Superior temporal gyrus (tissue), 1 donor: Measurements from ENCODE around the gene MRTFA.
"Not testable (repeated sequence)": the region's sequence is repeated elsewhere in the genome, so short reads cannot be mapped to it uniquely, and the experiment has no call there.

Experiments
- DNase-seq: peaks from one replicate; pipeline ENCODE4 v3.0.0-alpha.2; 2016; ENCODE audit errors: extremely low spot score

MRTFA gene

DNA sequence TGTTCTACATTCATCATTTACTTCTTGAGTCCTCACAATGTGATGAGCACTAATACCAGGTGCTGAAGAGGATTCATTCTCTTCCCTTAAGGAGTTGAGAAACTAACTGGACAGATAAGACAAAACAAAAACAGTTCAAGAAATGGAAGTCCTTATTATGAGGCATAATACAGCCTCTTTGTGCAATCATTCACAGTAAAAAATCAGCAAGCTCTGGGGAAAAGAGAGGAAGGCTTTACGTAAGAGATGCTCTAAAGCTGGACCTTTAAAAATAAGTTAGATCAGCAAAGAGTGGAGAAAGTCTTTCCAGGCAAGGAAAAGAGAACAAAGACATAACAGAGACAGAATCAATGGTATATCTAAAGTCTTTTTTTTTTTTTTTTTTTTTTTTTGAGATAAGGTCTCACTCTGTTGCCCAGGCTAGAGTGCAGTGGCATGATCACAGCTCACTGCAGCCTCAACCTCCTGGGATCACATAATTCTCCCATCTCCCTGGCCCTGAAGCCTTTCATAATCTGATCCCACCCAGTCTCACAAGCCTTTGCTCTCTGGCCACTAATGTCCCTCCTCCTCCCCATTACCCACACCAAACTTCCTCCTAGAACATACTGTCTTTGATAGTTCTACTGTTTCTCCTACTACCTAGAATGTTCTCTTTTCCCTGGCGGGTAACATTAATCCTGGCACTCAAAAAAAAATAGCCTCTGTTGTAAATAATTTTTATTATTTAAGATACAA lies 40.9 kb downstream of the MRTFA start:
- no peak for DNase-seq

DNA sequence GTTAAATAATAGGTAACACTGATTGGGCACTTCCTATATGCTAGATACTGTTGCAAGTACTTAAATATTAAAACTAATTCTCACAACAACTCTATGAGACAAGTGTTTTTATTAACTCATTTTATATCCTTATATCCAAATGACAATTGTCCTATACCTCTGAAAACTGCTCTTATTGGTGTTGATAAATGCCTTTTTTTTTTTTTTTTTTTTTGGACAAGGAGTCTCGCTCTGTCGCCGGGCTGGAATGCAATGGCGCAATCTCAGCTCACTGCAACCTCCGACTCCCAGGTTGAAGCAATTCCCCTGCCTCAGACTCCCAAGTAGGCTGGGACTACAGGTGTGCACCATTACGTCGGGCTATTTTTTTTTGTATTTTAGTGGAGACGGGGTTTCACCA lies 41.6 kb downstream of the MRTFA start:
- DNase-seq: no peak

DNA sequence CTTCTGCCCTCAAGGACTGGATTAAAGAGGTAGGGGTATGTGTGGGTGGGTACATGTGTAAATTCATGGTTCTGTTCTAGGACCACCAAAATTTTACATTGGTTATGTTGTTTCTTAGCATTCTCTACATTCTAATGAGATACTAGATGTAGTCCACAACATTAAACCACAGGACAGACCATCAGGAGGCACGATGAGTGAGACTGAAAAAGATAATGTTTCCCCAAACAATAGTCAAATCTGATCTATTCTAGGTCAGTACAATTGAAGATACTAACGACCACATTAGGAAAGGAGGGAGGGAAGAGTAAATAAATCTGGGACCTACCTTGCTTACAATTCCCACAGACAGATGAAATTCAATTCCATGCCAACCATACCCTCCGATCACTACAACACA lies 42.2 kb downstream of the MRTFA start:
- no peak for DNase-seq

DNA sequence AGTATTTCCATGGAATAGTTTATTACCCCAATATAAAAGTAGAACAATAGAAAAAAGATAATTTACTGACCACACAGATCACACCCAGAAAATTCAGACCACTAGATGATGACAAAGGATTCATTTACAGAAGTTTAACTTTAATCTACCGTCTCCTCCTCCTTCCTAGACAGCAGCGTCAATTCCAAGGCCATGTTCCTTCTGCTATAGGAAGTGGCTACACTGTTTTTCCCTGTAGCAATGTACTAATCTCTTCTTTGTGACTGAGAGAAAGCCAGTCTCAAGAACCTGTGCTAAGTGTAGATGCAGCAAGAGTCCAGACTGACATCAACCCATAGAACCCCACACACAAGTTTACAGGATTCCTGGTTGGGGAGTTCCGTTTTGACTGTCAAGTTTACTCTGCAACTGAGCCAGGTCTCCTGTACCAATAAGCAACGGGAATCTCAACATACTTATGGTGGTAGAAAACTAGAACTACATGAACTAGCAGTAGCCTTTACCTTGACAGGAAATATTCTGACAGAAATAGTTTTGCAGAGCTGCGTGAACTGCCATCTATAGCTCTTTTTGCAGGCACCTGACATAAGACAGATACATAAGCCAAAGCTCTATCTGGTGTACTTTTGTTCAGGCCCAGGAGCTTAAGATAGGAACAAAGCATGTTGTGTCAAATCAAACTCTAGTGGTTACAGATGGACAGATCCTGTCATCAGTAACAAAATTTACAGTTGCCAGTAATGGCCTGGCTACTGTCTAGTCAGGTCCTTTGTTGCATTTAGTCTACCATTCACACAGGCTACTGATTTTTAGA lies 42.9 kb downstream of the MRTFA start:
- no peak for DNase-seq

DNA sequence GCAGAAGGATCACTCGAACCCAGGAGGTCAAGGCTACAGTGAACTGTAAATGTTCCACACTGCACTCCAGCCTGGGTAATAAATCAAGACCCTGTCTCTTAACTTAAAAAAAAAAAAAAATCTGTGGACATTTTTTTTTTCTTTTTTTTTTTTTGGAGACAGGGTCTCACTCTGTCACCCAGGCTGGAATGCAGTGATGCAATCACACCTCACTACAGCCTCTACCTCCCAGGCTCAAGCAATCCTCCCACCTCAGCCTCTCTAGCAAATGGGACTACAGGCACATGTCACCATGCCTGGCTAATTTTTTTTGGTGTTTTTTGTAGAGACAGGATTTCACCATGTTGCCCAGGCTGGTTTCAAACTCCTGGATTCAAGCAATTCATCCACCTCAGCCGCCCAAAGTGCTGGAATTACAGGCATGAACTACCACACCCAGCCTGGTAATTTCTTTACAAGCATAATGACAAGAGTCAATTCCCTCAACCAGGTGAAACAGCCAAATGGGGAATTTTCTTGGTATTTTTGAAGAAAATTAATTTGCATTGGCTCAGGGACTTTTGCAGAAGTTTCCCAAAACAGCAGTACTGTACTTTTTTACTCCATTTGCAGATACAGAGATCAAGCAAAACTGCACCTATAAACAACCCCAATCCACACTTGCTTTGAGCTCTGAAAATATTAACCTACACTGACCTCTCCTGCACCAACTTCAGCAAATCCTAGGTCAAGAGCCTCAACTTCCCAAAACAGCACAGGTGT lies 44.0 kb downstream of the MRTFA start:
- DNase-seq: no peak

DNA sequence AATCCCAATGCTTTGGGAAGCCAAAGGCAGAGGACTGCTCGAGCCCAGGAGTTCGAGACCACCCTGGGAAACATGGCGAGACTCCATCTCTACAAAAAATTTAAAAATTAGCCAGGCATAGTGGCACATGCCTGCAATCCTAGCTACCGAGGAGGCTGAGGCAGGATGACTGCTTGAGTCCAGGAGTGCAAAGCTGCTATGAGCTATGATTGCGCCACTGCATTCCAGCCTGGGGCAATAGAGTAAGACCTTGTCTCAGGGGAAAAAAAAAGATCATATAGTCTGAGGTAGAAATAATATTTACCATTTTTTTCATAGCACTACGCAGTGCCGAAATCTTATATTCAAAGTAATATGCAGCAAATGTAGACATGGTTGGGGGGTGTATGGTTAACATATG lies 47.8 kb downstream of the MRTFA start:
- DNase-seq: no peak

DNA sequence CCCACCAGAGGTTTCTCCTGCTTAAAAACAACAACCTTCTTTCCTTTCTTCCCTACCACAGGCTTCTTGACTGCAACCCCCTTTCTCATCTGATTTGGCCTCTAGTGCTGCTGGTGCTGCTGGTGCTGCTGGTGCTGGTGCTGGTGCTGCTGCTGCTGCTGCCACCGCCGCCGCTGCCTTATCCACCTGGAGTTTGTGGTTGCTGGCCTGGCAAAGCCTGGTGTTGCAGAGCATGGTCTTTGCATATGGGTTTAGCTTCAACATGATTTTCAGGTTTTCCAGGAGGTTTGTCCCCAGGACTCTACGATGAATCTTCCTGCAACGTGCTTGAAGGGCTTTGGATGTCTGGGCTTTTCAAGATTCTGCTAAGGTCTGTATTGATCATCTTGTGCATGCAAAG lies 49.7 kb downstream of the MRTFA start:
- no peak for DNase-seq

DNA sequence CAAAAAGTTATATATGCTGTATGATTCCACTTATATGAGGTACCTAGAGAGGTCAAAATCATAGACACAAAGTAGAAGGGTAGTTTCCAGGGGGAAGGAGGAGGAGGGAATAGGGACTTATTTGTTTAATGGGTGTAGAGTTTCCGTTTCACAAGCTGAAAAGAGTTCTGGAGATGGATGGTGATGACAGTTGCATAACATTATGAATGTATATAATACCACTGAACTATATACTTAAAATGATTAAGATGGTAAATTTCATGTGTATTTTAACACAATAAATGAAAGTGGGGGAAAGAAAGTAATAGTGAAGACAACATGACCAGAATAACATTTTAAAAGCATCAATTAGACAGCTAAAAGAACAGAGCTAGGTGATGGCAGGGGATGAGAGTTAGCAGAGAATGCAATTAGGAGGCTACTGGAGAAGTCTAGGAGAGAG lies 51.2 kb downstream of the MRTFA start:
- no peak for DNase-seq

DNA sequence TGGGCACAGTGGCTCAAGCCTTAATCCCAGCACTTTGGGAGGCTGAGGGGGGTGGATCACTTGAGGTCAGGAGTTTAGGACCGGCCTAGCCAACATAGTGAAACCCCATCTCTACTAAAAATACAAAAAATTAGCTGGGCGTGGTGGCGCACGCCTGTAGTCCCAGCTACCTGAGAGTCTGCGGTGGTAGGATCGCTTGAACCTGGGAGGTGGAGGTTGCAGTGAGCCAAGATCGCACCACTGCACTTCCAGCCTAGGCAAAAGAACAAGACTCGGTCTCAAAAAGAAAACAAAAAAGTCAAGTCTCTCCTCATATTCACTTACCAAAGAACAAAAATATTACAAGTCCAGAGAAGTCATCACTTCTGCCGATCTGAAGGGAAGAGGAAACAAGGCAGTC lies 51.8 kb downstream of the MRTFA start:
- not testable (repeated sequence) for DNase-seq

DNA sequence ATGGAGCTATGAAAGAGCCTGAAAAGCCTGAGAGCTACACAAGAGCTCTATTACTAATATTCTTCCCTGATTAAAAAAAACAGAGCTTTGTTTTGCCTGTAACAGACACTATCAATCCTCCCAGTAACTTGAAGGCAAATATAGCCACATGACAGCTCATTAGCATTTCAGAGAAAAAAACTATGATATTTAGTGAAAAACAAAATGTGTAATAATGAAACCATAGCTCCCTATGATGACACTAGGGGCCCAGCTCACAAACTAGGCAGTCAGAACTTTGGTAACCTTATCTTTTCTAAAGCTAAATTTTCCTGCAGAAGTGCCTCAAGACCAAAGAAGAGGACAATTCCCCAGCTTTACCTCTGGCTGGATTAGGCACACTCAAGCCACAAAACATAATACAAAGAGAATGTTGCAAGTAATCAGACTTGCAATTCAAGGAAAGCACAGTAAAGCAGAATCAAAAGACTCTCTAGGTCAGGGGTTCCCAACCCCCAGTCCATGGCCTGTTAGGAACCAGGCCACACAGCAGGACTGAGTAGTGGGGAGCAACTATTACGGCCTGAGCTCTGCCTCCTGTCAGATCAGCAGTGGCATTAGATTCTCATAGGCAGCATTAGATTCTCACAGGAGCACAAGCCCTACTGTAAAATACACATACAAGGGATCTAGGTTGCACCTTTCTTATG lies 53.3 kb downstream of the MRTFA start:
- no peak for DNase-seq

DNA sequence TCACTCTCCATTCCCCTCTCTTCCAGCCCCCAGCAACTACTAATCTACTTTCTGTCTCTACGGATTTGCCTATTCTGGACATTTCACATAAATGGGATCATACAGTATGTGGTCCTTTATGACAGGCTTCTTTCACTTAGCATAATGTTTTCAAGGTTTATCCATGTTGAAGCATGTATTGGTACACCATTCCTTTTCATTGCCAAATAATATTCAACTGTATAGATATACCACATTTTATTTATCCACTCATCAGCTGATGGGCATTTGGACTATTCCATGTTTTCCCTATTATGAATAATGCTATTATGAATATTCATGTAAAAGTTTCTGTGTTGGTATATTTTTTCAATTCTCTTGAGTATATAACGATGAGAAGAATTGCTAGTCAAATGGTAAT lies 54.5 kb downstream of the MRTFA start:
- no peak for DNase-seq

DNA sequence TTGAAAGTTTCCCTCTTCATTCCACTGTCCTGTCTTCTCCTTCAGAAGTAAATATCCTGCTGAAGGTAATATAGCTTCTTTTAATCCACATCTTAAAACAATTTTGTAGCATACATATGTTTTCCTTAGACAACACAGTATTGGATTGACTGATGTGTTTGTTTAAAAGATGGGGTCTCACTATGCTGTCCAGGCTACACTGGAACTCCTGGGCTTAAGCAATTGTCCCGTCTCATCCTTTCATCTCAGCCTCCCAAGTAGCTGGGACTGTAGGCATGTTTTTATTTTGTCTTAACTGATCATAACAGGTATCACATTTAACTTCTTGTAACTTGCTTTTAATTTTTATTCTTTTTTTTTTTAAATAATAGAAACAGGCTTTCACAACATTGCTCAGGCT lies 55.9 kb downstream of the MRTFA start:
- no peak for DNase-seq

DNA sequence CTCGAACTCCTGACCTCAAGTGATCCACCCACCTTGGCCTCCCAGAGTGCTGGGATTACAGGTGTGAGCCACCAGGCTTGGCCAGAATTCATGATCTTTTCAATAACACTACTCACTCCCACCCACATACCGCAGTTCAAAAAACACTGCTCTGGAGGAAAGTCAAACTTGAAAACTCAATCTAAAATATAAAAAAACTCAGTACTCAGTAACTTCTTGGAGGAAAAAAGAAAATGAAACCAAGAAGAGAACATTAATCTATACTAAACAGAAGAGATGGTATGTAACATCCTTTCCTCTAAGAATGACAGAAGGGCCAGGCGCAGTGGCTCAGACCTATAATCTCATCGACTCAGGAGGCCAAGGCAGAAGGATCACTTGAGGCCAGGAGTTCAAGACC lies 58.3 kb downstream of the MRTFA start:
- no peak for DNase-seq

DNA sequence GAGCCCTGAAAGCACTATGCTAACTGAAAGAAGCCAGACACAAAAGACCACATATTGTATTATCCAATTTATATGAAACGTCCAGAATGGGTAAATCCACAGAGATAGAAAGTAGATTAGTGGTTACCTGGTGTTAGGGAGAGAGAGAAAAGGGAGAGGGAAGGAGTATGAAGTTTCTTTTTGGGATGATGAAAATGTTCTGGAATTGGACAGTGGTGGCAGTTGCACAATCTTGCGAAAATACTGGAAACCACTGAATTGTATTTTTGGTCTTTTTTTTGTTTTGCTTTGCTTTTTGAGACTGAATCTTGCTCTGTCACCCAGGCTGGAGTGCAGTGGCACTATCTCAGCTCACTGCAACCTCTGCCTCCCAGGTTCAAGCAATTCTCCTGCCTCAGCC lies 63.5 kb downstream of the MRTFA start:
- no peak for DNase-seq

DNA sequence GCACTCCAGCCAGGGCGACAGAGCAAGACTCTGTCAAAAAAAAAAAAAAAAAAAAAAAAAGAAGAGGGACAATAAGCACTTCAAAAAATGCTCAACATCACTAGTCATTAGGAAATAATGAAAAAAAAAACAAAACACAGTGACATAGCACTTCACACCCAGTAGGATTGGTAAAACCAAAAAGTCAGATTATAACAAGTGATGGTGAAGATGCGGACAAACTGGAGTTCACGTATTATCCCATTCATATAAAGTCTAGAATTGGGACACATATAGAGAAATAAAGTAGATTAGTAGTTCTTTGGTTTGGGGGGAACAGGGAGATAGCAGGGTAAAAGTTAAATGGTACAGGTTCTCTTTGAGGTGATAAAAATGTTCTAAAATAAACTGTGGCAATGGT lies 64.6 kb downstream of the MRTFA start:
- no peak for DNase-seq

DNA sequence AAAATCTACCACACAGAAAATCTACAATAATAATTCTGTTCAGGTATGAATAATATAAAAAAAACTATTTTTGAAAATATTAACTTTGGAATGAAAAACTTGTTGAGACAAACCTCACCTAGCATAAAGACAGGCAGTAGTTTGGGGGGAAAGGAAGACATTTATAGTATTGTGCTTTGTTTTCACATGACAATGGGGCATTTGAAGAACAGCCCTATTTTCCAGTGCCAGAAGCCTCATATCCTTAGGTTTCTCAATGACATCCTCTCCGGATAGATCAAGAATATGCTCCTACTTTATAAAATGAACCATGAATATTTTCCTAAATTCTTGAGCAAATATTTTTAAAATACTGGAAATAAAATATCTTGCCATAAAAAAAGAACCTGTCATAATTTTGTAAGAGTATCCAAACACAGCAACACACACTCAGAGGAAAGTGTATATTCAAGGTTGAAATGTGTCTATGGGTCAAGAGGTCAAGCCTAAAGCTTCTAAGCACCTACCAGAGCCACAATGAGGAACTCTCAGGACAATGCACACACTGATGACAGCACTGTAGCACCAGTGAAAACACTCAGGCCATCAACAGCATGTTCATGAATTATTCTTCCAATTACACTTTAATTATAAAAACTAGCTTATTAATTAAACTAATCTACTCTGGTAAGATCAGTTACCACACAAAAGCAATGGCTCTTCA lies 68.7 kb downstream of the MRTFA start:
- peak; percentile 80 for DNase-seq

DNA sequence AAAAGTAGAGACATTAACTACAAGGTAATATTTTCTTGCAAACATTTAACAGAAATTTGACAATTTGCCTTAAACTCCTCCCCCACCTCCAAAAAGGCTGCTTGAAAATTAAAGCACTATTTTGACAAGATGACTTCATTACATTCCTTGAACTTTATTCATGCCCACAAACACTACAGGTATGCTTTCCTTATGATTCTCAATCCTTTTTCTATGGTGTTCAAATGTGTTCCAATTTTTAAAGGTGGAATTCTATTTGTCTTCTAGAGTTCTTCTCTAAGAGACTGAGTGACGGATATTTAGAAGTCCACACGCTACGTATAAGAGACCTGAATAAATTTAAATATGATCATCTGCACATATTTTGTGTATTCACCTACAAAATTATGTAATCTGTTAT lies 69.4 kb downstream of the MRTFA start:
- DNase-seq: no peak

DNA sequence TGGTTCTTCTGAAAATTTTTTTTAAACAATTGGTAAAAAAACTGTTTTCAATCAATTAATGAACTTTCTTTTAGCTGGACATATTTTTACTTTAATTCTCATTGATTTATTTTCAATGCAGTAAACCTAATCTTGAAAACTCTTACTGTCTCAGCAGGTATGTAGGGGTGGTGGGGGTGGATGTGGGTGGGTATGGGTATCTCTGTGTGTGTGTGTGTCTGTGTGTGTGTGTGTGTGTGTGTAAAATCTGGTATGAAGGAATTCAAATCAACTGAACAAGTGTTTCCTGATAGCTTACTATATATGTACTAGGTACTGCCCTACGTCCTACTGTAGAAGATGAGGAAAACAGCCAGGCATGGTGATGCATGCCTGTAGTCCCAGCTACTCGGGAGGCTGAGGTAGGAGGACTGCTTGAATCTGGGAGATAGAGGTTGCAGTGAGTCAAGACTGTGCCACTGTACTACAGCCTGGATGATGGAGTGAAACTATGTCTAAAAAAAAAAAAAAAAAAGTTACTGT lies 75.5 kb downstream of the MRTFA start:
- no peak for DNase-seq

DNA sequence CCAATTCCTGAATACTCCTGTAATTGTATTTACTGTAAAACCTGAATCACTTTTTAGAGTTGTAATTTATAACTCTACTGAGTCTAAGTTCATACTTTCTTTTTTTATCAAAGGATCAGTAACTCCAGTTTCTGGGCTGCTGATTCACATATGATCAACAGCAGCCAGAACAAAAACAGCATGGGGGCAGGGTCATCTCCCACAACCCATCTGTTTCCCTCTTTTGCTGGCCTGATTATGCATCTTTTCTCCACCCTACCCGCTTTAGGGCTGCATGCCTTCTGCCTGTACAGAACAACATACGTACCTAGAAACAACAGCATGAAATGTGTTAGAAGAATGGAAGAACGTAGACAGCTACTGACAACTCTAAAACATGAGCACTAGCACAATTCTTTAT lies 76.0 kb downstream of the MRTFA start:
- peak; percentile 40 for DNase-seq

DNA sequence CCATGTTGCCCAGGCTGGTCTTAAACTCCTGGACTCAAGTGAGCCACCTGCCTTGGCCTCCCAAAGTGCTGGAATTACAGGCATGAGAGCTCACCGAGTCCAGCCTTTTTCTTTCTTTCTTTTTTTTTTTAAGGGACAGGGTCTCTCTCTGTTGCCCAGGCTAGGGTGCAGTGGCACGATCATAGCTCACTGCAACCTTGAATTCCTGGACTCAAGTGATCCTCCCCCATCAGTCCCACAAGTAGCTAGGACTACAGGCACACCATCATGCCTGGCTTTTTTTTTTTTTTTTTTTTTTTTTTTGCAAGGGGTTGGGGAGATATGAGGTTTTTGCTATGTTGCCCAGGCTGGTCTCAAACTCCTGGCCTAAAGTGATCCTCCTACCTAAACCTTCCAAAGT lies 78.5 kb downstream of the MRTFA start:
- DNase-seq: no peak

DNA sequence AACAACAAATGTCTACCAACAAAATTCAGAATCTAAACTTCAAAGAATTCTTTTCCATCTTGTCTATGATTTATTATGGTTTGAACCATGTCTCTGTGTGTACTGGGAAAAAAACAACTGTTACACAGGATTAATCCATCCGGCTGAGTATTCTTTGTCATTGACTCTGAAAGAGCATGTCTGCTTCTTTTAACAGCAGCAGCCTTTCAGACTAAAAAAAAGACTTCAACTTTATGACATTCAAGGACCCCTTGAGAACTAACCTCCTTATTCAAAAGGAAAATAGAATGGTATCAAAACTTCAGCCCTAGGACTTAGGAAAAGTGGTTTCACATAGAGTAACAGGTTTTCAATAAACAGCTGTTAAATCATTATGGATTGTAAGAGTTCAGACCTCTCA lies 79.9 kb downstream of the MRTFA start:
- no peak for DNase-seq
